Stimulated activated CD8-positive, alpha-beta memory T cell treated with anti-CD3 and anti-CD28 coated beads, Interleukin-2, amount 100 ng/mL, for 1 hour (primary cell): ENCODE measurements around the gene STAM.
"Not testable (repeated sequence)": the region's sequence is repeated elsewhere in the genome, so short reads cannot be mapped to it uniquely, and the experiment has no call there.

Experiments used
- DNase-seq, 2 donors: peaks; one replicate each; pipeline ENCODE4 v3.0.0-alpha.2; 2020; ENCODE audit warnings: low read depth in 2 of 2

The STAM gene

DNA sequence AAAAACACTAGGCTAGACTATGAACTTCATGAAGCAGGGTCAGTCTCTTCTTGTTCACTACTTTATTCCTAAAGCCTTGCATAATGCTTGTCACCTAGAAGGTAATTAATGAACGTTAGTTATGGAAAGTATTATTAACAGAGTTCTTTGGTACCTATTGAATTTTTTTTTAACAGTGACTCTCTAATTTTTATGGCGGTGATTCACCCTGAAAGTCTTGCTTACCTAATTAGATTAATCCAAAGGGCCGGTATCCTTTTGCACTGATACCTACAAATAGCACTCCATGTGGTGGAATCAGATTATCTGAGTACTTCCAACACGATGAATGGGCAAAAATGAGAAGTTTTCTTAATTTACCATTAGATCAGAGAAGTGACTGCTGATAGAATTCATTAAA is 31.7 kb downstream of the STAM start:
- no peak for DNase-seq

DNA sequence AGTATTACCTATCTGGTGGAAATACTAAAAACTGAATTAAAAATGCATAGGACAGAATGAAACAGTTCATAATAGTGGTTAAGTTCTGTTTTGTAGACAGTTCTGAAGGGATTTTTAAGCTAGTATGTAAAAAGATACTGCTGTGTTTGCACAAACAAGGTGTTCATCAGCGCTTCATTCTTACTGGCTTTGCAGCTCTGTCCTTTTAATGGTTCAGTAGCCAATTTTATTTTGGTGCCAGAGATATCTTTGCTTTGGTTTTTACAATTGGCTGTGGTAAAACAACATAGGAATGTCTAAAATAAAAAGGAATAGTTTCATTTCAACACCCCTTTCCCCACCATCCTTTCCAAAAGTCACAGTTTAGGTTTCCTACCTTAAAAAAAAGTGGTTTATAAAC is 33.0 kb downstream of the STAM start:
- DNase-seq: no peak

DNA sequence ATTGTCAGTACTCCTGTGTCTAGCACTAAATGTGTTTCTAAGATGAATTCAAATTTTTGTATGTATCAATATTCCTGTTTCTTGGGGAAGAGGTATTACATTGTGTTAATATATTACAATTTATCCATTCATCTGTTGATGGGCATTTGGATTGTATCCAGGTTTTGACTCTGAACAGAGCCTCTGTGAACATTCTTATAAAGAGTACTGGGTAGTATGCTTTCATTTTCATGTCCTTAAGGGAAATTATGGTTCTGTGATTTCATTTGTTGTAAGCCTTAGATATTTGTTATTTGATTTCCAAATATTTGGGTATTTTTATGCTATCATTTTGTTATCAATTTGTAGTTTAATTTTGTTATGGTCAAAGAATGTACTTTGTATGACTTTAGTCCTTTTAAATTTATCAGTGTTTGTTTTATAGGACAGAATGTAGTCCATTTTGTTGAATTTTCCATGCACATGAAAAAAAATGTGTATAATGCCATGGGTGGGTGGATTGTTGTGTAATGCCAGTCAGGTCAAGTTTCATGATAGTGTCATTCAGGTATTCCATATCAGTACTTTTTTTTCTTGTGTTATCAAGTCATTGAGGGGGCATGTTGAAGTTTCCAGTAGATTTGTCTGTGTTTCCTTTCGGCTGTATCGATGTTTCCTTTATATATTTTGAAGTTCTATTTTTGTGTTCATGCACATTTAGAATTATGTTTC is 38.4 kb downstream of the STAM start:
- no peak for DNase-seq

DNA sequence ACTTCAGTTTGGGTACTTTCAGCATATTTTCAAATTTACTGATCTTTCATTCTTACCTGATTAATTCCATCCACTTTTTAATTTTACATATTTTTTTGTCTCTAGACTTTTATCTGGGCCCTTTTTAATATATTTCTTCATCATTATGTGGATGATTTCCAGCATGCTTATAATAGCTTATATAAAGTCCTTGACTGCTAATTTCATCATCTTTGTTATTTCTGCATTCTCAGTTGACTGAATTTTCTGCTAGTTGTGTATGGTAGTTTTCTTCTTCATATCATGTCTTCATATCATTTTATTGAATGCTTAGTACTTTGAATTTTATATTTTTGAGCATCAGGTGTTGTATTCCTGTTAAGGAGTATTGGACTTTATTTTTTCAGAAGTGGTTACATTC is 39.6 kb downstream of the STAM start:
- no peak for DNase-seq

DNA sequence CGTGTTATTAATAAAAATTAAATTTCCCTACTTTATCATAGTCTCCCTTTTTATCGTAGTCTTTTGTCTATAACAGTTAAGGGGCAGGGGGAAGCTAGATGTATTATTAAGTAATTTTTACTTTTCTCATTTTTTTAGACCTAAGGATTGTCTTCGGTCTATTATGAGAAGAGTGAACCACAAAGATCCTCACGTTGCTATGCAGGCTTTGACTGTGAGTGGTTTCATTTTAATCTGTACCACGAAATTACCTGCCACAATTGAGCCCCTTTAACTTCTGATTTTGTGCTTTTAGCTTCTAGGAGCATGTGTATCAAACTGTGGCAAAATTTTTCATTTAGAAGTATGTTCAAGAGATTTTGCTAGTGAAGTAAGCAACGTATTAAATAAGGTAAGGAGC is 40.6 kb downstream of the STAM start:
- DNase-seq: no peak

DNA sequence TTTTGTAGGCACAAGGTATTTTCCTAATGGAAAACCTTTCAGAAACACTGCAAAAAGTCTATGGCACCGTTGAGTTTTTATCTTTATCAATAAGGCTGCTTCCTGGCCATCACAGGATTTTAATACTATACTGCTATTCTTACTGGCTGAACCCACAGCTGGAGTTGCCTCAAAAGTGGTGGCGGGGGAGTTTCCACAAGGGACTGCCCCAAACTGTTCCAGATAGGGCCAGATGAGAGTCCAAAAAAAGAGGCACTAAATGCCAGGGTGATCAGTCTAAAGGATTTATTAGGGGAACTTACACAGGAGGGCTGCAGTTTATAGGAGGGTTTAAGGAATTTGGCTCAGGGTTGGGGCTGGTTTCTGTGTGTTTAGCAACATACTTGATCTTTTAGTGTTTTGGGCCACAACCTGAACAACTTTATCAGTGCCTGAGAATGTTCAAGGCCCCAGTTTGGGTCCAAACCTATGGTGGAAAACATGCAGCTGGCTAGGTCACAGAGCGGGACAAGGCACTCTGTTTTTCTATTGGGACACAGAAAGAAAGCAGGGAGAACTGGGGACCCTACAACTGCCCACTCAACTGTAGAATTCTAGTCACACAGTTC is 41.4 kb downstream of the STAM start:
- no peak for DNase-seq

DNA sequence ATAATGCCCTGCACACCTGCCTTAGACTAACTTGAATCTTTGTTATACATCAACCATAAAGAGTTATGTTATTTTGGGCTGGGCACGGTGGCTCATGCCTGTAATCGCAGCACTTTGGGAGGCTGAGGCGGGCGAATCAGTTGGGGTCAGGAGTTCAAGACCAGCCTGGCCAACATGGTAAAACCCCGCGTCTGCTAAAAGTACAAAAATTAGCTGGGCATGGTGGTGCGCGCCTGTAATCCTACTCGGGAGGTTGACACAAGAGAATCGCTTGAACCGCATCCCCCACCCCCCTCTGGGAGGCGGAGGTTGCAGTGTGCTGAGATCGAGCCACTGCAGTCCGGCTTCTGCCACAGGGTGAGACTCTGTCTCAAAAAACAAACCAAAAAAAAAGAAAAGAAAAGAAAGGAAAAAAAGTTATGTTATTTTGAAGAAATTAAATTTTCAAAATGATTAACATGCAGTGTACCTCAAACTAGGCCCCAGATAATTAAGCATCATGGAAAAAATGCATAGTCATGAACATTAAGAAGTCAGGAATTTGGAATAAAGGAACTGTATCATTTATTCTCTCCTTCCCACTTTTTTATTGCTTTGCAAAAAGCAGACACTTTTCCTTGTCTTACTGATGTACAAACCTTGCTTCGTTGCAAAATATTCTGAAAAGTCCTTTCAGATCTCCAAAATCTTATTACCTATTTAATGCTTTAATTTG is 43.3 kb downstream of the STAM start:
- DNase-seq: no peak

DNA sequence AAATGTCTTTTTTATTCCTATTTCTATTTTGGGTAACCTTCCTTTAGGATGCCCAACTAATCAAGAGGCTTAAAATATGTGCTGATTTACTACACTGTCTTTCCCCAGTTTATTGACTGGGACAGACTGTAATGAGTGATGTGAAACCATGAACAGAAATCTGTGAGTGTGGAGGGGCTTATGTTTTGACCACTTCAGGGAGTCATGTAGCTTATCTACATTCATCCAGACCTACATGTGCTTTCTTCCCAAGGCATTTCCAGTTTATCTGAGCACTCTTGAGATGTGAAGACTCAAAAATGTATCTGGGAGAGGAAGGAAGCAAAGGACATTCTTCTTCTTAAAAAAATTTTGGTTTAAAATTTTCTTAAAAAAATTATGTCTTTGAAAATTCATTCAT is 45.2 kb downstream of the STAM start:
- DNase-seq: no peak

DNA sequence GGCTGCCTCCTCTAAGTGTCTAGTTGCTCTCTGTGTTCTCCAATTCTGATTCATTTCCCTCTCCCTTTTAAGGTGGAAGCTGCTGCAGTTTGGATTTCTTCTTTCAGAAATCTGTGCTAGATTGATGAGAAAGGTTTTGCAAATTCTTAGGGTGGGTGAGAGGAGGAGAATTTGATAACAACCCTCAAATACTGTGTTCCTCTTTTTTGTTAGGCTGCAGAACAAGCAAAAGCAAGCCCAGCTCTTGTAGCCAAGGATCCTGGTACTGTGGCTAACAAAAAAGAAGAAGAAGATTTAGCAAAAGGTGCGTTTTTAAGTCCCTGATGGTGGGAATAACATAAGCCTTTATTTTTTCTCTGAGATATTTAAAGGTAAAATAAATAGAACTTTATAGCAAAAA is 49.1 kb downstream of the STAM start:
- DNase-seq: no peak

DNA sequence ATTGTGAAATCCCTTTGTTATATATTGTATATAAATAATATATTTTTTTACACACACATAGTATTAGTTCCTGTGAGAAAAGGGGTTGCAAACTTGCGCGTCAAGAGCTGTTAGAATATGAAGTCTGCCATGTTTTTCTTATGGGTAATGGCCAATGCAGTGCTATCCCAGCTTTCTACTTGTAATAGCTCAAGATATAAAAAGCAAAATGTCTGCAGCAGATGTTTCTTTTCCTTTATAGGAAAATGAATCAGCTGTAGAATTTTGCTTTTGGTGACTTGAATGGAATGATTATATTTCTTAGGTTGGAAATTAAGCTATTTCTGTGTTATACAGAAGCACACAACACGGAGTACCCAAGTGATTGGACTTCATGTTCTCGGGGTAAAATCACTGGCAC is 54.7 kb downstream of the STAM start:
- no peak for DNase-seq

DNA sequence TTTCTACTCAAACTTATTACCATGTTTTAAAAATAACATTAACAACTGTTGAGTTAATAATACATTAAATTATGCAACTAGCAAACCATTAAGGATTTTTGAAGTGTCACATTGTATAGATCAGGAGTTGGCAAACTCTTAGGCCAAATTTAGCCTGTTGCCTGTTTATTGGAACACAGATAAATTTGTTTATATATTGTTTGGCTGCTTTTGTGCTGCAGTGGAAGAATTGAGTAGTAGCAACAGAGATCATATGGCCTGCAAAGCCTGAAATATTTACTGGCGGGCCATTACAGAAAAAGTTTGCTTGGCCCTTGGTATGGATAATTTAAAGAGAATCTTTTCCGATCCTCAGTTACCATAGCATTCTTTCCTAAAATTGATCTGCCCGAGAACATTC is 57.4 kb downstream of the STAM start:
- DNase-seq: no peak

DNA sequence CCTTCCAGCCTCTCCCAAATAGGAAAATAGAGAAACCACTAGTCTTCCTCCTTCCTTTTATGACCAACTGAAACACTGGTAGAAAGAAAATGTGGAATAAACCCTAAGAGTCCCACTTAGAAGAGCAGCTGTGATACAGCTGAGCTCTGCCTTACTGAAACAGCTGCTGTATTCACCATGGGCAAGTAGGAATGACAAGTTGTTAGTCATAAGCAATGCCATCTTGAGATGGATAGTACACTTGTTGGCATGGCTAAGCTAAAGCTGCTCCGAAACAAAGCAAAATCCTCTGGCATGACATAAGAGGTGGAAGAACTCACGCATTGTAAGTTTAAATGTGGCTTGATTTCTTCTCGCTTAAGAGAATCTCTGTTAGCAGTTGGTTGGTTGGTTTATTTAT is 59.8 kb downstream of the STAM start:
- DNase-seq: no peak

DNA sequence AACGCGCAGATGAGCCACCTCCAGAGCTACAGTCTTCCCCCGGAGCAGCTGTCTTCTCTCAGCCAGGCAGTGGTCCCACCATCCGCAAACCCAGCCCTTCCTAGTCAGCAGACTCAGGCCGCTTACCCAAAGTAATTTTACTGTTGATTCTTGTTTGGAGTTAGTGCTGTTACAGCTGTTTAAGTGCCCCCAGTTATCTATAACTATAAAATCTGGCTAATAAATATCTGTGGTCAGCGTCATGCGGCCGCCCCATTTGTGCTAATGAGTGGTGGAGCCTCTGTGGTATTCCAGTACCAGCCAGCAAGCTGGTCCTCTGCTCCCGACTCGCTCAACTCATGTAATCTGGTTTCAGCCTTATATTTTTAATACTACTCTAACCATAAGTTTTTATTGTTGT is 64.9 kb downstream of the STAM start:
- no peak for DNase-seq

DNA sequence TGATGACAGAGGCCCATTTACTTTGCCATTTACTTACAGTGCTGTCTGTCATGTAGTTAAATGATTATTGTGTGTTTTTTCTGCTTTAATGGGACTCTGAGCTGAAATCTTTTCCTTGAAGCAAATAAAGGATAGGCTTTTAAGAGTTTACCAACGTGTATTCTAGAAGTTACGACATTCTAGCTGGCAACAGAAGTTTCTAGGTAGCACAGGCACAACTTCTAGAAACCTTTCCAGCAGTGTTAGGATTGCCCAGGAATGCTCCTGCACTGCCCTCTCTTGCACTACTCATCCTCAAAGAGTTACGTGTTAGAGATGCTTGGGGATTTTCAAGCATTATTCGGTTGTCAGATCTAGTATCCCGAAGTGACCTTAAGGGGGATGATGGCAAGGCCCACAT is 65.5 kb downstream of the STAM start:
- DNase-seq: no peak

DNA sequence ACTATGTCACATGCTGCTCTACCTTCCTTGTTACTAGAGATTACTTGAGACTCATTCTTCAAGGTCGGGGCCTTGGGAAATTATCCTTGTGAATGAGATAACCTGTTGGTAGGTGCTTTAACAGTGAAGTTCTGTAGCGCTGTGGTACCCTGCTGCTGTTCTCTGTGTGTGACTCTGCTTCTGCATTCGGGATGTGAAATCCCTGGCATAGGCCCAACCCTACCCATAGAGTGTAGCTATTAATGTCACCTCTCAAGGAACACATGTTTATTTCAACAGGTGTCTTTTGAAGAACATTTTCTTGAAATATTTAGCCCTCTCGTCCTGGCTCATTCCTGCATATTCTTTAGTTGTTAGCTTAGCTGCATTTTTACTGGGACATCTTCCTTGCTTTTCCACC is 66.2 kb downstream of the STAM start:
- DNase-seq: no peak

DNA sequence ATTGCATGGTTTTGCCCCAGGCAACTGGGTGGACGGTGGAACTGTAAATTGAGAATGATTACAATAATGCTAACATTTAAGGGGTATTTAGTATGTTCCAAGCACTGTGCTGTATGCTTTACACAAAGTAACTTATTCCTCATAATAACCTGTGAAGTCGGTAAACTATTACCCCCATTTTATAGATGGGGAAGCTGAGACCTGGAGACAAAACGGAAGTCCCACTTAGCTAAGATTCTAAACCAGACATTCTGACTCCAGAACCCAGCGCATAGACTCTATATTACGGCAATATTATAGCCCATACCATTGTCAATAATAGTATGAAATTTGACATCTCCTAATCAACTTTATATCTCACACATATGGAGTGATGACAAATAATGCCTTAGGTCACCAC is 68.1 kb downstream of the STAM start:
- no peak for DNase-seq

DNA sequence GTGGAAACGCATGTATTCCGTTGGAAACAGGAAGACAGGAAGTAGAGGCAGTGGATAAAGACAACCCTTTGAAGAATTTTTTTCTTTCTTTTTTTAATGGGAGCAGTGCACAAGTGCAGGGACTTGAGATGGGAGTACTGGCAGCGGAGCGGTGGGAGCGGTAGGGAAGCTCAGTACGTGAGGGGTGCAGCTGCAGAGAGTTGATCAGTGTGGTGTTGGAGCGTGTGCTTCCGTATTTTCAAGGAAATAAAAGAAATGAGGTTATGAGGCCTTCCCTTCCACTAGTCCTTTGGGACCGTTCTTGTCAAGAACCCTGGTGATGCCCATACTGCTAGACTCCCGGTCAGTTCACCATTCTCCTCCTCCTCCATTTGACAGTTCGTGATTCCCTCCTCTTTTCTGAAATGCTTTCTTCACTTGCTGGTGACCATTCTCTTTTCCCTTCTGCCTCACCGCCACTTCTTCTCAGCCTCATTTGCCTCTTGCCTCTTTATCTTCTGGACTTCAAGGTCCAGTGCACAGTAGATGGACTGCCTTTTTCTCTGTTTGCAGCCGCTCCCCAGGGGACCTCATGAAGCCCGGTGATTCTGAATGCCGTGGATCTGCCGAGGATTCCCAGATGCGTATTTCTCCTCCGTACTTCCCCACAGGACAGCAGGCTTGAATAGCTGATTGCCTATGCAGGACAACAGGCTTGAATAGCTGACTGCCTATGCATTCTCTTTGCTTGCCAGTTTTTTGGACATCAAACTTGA is 68.9 kb downstream of the STAM start:
- no peak for DNase-seq

DNA sequence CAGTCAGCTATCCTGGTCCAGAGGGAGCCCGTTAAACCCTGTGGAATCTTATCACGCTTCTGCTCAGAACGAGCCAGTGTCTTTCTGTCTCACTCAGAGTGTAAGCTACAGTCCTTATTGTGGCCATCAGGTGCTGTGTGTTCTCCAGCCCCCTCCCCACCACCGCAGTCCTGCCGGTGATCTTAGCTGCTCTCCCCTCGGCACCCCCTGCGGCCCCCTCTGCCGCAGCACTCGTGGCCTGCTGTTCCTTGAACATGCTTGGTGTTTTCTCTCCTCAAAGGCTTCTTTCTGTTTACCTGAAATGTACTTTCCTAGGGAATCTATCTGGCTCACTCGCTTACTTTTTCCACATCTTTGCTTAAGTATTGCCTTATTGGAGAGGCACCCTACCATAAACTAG is 69.8 kb downstream of the STAM start:
- no peak for DNase-seq

DNA sequence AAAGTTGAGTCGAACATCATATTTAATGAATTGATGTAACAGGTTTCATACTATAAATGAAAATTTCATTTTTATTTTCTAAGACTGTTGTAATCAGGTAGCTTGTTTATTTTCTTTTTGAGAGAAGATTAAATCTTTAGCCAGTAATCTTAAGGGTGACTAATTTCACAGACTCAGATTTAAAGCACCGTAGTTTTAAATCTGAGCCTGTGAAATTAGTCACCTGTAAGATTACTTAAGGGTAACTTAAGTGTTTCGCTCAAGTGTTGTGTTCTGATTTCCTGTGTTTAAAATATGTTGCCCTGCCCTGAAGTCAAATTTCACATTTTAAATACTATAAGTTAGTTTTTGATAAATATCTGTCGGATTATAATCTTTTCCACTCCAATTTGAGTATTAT is 72.2 kb downstream of the STAM start:
- DNase-seq: no peak

DNA sequence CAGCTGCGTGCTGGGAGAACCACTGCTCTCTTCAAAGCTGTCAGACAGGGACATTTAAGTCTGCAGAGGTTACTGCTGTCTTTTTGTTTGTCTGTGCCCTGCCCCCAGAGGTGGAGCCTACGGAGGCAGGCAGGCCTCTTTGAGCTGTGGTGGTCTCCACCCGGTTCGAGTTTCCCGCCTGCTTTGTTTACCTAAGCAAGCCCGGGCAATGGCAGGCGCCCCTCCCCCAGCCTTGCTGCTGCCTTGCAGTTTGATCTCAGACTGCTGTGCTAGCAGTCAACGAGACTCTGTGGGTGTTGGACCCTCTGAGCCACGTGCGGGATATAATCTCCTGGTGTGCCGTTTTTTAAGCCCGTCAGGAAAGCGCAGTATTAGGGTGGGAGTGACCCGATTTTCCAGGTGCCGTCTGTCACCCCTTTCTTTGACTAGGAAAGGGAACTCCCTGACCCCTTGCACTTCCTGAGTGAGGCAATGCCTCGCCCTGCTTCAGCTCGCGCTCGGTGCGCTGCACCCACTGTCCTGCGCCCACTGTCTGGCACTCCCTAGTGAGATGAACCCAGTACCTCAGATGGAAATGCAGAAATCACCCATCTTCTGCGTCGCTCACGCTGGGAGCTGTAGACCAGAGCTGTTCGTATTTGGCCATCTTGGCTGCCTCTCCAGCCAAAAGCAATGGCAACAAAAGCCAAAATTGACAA is 78.5 kb downstream of the STAM start:
- not testable (repeated sequence) for DNase-seq

DNA sequence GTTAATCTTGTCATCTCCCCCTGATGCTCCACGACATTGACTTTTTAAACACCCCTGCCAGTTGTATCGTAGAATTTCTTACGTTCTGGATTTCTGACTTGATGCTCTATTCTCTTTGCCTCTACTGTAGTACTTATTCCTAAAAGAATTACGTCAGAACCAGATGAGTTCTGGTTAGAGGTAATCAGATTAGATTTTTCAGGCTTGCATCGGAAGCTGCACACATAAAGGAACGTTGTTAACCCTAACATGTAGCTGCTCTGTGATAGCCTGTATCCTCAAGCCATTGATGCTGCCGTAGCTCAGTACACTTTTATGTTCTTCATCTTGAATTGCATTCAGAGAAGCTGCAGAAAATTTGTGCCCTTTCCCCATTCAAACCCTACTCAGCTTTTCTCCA is 81.8 kb downstream of the STAM start:
- no peak for DNase-seq

DNA sequence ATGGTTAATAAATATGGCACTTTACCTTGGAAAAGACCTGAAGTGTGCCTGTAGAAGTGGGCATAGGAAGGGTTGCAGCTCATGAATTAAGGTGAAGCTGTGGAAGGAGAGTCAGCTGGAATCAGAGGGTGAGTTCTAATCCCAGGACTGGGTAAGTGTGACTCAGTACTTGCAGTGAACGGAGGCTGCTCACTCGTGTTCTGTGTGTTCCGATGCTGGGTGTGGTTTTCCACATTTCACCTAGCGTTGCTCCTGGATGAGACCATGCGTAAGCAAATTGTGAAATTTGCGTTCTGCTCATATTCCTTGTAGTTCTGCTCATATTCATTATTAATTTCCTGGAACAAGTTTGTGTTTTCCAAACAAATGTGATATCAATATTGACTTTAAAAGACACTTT is 85.7 kb downstream of the STAM start:
- no peak for DNase-seq
